Left ventricle myocardium inferior (tissue), 1 donor: ENCODE measurements around the gene TRAPPC6A. TPM values are rescaled to one million over a fixed set of nuclear protein-coding genes. Genes with fewer than 3 reads are reported as not detected.
A peak's percentile ranks its signal among the peaks of the same experiment; 100 is the strongest.

Experiments
- DNase-seq: peaks from one replicate; pipeline ENCODE4 v3.0.0-alpha.2; 2020
- H3K27ac ChIP-seq: fragments of 200-600 bp; replicated peaks from 2 replicates; pipeline ENCODE4 v1.8.0; 2021
- H3K27me3 ChIP-seq: fragments of 200-600 bp; 2 replicates; pipeline ENCODE4 v1.8.0; 2021; ENCODE audit warnings: low read depth
- H3K36me3 ChIP-seq: fragments of 200-600 bp; 2 replicates; pipeline ENCODE4 v1.8.0; 2021
- H3K4me1 ChIP-seq: fragments of 200-600 bp; 2 replicates; pipeline ENCODE4 v1.8.0; 2021
- H3K4me3 ChIP-seq: fragments of 200-600 bp; 2 replicates; pipeline ENCODE4 v1.8.0; 2021; ENCODE audit warnings: mild to moderate bottlenecking, moderate library complexity
- H3K9me3 ChIP-seq: fragments of 200-600 bp; replicated peaks from 2 replicates; pipeline ENCODE4 v1.8.0; 2021
- CTCF ChIP-seq: fragments of 200-600 bp; IDR thresholded peaks from 2 replicates; pipeline ENCODE4 v1.8.0; 2021; ENCODE audit warnings: antibody characterized with exemption, mild to moderate bottlenecking, borderline replicate concordance
- intact Hi-C: fragments of 100-400 bp; cut with micrococcal nuclease; formaldehyde crosslinking; loops from one replicate; pipeline ENCODE4 v1.11.0; 2022
- total RNA-seq: library from RNA; stranded (reverse); fragmentation: NEBNext Ultra II Directional; extraction: Animal tissue kit (Norgen Biotek cat#: 25700); gene quantifications from one replicate; pipeline ENCODE4 v1.2.1, GENCODE V29; 2021
- donor health status: DM: no; HTN: yes; CAD: no; lungs with severe emphysema.

The TRAPPC6A gene
- total RNA-seq, 1 donor from 2014 or later: 15.8 TPM

- no peak for TF ChIP-seq CTCF
- no peak overlapping the region for H3K4me3 ChIP-seq
- no peaks in the 10 kb centered on the region for H3K9me3 ChIP-seq
- H3K27me3 ChIP-seq: no peaks in the 10 kb centered on the region
- no peak for DNase-seq
- peaks cover 14% of the 10 kb centered on the region for H3K36me3 ChIP-seq
- intact Hi-C loops: no loop called here
- H3K4me1 ChIP-seq: peaks cover 5% of the 10 kb centered on the region
- no peak overlapping the region for H3K27ac ChIP-seq
These were observed 49.9 kb downstream of the TRAPPC6A start for GRCh38 chr19:45128146-45128545.

GRCh38 chr19:45126654-45127053, 51.4 kb downstream of the TRAPPC6A start:
- DNase-seq: no peak
- TF ChIP-seq CTCF: no peak
- Histone ChIP-seq H3K36me3 (peaks cover 14% of the 10 kb centered on the region), H3K9me3 (no peaks in the 10 kb centered on the region), H3K4me3 (no peak overlapping the region), H3K4me1 (peaks cover 5% of the 10 kb centered on the region), H3K27me3 (no peaks in the 10 kb centered on the region), H3K27ac (no peak overlapping the region)
- intact Hi-C loops: no loop called here

GRCh38 chr19:45125975-45126493, 52.0 kb downstream of the TRAPPC6A start:
- peaks cover 14% of the 10 kb centered on the region for H3K36me3 ChIP-seq
- H3K27ac ChIP-seq: no peak overlapping the region
- H3K9me3 ChIP-seq: no peaks in the 10 kb centered on the region
- peaks cover 5% of the 10 kb centered on the region for H3K4me1 ChIP-seq
- peak; percentile 74 for TF ChIP-seq CTCF
- no peak overlapping the region for H3K4me3 ChIP-seq
- H3K27me3 ChIP-seq: no peaks in the 10 kb centered on the region
- DNase-seq: peak; percentile 31
- intact Hi-C loops: no loop called here

GRCh38 chr19:45125360-45125759, 52.7 kb downstream of the TRAPPC6A start:
- peaks cover 5% of the 10 kb centered on the region for H3K4me1 ChIP-seq
- no peak for DNase-seq
- intact Hi-C loops: no loop called here
- peaks cover 14% of the 10 kb centered on the region for H3K36me3 ChIP-seq
- no peaks in the 10 kb centered on the region for H3K9me3 ChIP-seq
- no peak overlapping the region for H3K27ac ChIP-seq
- TF ChIP-seq CTCF: no peak
- H3K4me3 ChIP-seq: no peak overlapping the region
- H3K27me3 ChIP-seq: no peaks in the 10 kb centered on the region

- Histone ChIP-seq H3K27ac (no peak overlapping the region), H3K27me3 (no peaks in the 10 kb centered on the region), H3K4me1 (peaks cover 5% of the 10 kb centered on the region), H3K4me3 (no peak overlapping the region), H3K36me3 (peaks cover 14% of the 10 kb centered on the region), H3K9me3 (no peaks in the 10 kb centered on the region)
- no peak for TF ChIP-seq CTCF
- no peak for DNase-seq
- intact Hi-C loops: no loop called here
These were observed 54.0 kb downstream of the TRAPPC6A start for GRCh38 chr19:45124021-45124420.
